Measurements from ENCODE around the gene NKIRAS1.

- TF ChIP-seq ZNF518A (tag by site-specific recombination; conservative IDR thresholded peaks at IDR 0.05; ENCODE audit: low read depth) (no peak), ZNF274 (IDR thresholded peaks at IDR 0.05; ENCODE audit: low read length) (no peak), ZNF274 (tag by site-specific recombination; IDR thresholded peaks at IDR 0.05; ENCODE audit: borderline replicate concordance) (no peak), ZBTB8A (tag by site-specific recombination; IDR thresholded peaks at IDR 0.05) (no peak), PRDM4 (tag by site-specific recombination; IDR thresholded peaks at IDR 0.05) (no peak), ZNF146 (tag by site-specific recombination; IDR thresholded peaks at IDR 0.05) (no peak), TSHZ1 (tag by site-specific recombination; IDR thresholded peaks at IDR 0.05; ENCODE audit: borderline replicate concordance) (no peak), ZNF585B (tag by site-specific recombination; IDR thresholded peaks at IDR 0.05) (no peak)
- TF ChIP-seq, protein P1, sequence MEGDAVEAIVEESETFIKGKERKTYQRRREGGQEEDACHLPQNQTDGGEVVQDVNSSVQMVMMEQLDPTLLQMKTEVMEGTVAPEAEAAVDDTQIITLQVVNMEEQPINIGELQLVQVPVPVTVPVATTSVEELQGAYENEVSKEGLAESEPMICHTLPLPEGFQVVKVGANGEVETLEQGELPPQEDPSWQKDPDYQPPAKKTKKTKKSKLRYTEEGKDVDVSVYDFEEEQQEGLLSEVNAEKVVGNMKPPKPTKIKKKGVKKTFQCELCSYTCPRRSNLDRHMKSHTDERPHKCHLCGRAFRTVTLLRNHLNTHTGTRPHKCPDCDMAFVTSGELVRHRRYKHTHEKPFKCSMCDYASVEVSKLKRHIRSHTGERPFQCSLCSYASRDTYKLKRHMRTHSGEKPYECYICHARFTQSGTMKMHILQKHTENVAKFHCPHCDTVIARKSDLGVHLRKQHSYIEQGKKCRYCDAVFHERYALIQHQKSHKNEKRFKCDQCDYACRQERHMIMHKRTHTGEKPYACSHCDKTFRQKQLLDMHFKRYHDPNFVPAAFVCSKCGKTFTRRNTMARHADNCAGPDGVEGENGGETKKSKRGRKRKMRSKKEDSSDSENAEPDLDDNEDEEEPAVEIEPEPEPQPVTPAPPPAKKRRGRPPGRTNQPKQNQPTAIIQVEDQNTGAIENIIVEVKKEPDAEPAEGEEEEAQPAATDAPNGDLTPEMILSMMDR (tag by site-specific recombination; IDR thresholded peaks at IDR 0.05) = no peak
Observed at GRCh38 chr3:23874359-23875112, 42.3 kb downstream of the NKIRAS1 start.
